Glutamatergic neuron (in vitro differentiated cells): ENCODE data around the gene HYPK. TPM values are rescaled to one million over a fixed set of nuclear protein-coding genes. Genes with fewer than 3 reads are reported as not detected.

ENCODE experiments used
- DNase-seq: peaks from one replicate; pipeline ENCODE4 v3.0.0; 2022
- H3K27ac Mint-ChIP-seq: one replicate; pipeline ENCODE4 v1.8.0; 2020; ENCODE audit warnings: mild to moderate bottlenecking, mixed read lengths, inconsistent platforms; ENCODE audit not compliant: unreplicated experiment
- H3K27me3 Mint-ChIP-seq: one replicate; pipeline ENCODE4 v1.8.0; 2020; ENCODE audit warnings: mild to moderate bottlenecking, moderate library complexity, mixed read lengths, inconsistent platforms; ENCODE audit not compliant: unreplicated experiment
- H3K36me3 Mint-ChIP-seq: one replicate; pipeline ENCODE4 v1.8.0; 2020; ENCODE audit warnings: mild to moderate bottlenecking, mixed read lengths, inconsistent platforms; ENCODE audit not compliant: unreplicated experiment
- H3K4me1 Mint-ChIP-seq: one replicate; pipeline ENCODE4 v1.8.0; 2020; ENCODE audit warnings: mild to moderate bottlenecking, low read depth, mixed read lengths, inconsistent platforms; ENCODE audit not compliant: unreplicated experiment
- H3K4me3 Mint-ChIP-seq: one replicate; pipeline ENCODE4 v1.8.0; 2020; ENCODE audit warnings: mild to moderate bottlenecking, mixed read lengths, inconsistent platforms; ENCODE audit not compliant: unreplicated experiment
- H3K9me3 Mint-ChIP-seq: one replicate; pipeline ENCODE4 v1.8.0; 2020; ENCODE audit warnings: mild to moderate bottlenecking, moderate library complexity, mixed read lengths, inconsistent platforms; ENCODE audit not compliant: unreplicated experiment
- CTCF ChIP-seq: fragments of 200-600 bp; sonication (generic); IDR thresholded peaks from one replicate; pipeline ENCODE4 v1.5.0; 2021; ENCODE audit not compliant: partially characterized antibody, unreplicated experiment
- total RNA-seq: library from RNA; stranded (reverse); fragmentation: NEBNext Ultra II Directional; extraction: Animal tissue kit (Norgen Biotek cat#: 25700); gene quantifications from one replicate; pipeline ENCODE4 v1.2.1, GENCODE V29; 2021; ENCODE audit not compliant: unreplicated experiment

Gene HYPK
- total RNA-seq, 1 donor from 2014 or later: 26.5 TPM

GRCh38 chr15:43789409-43789808, 11.0 kb upstream of the HYPK start:
- H3K27ac Mint-ChIP-seq: no peak overlapping the region
- H3K4me1 Mint-ChIP-seq: peaks cover 14% of the 10 kb centered on the region
- peaks cover 4% of the 10 kb centered on the region for H3K27me3 Mint-ChIP-seq
- H3K4me3 Mint-ChIP-seq: no peak overlapping the region
- H3K36me3 Mint-ChIP-seq: peaks cover 4% of the 10 kb centered on the region
- peaks cover 14% of the 10 kb centered on the region for H3K9me3 Mint-ChIP-seq
- no peak for DNase-seq
- TF ChIP-seq CTCF: no peak

- TF ChIP-seq CTCF: no peak
- H3K9me3 Mint-ChIP-seq: peaks cover 16% of the 10 kb centered on the region
- peak; percentile 100 for DNase-seq
- H3K36me3 Mint-ChIP-seq: peaks cover 6% of the 10 kb centered on the region
- H3K4me1 Mint-ChIP-seq: peaks cover 17% of the 10 kb centered on the region
- peak within 1 kb of the TSS; percentile 87 for H3K4me3 Mint-ChIP-seq
- peaks cover 4% of the 10 kb centered on the region for H3K27me3 Mint-ChIP-seq
- H3K27ac Mint-ChIP-seq: peak within 1 kb of the TSS; percentile 97
These were observed 8.2 kb upstream of the HYPK start, which contains the start of gene SERF2 for GRCh38 chr15:43791993-43792760. Gene SERF2, plus strand, starts transcription at chr15:43792320. Its CDS starts 57 bp downstream, at chr15:43792377.

GRCh38 chr15:43792761-43793476, 7.5 kb upstream of the HYPK start:
- Mint-ChIP-seq H3K4me1 (peaks cover 17% of the 10 kb centered on the region), H3K27ac (peak overlapping the region; percentile 97), H3K27me3 (peaks cover 4% of the 10 kb centered on the region), H3K4me3 (peak overlapping the region; percentile 87), H3K9me3 (peaks cover 16% of the 10 kb centered on the region), H3K36me3 (peaks cover 6% of the 10 kb centered on the region)
- TF ChIP-seq CTCF: no peak
- DNase-seq: no peak

DNA sequence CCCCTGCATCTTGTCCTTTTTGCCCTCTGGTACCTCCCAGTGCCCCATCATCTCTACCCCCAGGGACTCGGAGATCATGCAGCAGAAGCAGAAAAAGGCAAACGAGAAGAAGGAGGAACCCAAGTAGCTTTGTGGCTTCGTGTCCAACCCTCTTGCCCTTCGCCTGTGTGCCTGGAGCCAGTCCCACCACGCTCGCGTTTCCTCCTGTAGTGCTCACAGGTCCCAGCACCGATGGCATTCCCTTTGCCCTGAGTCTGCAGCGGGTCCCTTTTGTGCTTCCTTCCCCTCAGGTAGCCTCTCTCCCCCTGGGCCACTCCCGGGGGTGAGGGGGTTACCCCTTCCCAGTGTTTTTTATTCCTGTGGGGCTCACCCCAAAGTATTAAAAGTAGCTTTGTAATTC, 6.8 kb upstream of the HYPK start:
- no peak for TF ChIP-seq CTCF
- peaks cover 10% of the 10 kb centered on the region for H3K36me3 Mint-ChIP-seq
- H3K27me3 Mint-ChIP-seq: peaks cover 4% of the 10 kb centered on the region
- H3K4me1 Mint-ChIP-seq: peaks cover 21% of the 10 kb centered on the region
- H3K4me3 Mint-ChIP-seq: peak overlapping the region; percentile 87
- H3K9me3 Mint-ChIP-seq: peaks cover 16% of the 10 kb centered on the region
- peak overlapping the region; percentile 97 for H3K27ac Mint-ChIP-seq
- no peak for DNase-seq
